Measurements from ENCODE around the gene AKIP1.

Gene AKIP1

GRCh38 chr11:8926236-8926635, 15.2 kb downstream of the AKIP1 start:
- Histone ChIP-seq H3K27me3 (no peaks in the 10 kb centered on the region), H3K9me3 (no peaks in the 10 kb centered on the region), H3K4me3 (ENCODE audit: low read depth, low read length) (no peak overlapping the region), H3K4me1 (no peaks in the 10 kb centered on the region), H3K36me3 (no peaks in the 10 kb centered on the region)
- no peak for DNase-seq
- no peak for TF ChIP-seq CTCF (IDR thresholded peaks at IDR 0.05; ENCODE audit: low read depth, low read length)

GRCh38 chr11:8927233-8927632, 16.2 kb downstream of the AKIP1 start:
- no peak for DNase-seq
- no peak for TF ChIP-seq CTCF (IDR thresholded peaks at IDR 0.05; ENCODE audit: low read depth, low read length)
- Histone ChIP-seq H3K4me1 (no peaks in the 10 kb centered on the region), H3K27me3 (no peaks in the 10 kb centered on the region), H3K36me3 (no peaks in the 10 kb centered on the region), H3K9me3 (no peaks in the 10 kb centered on the region), H3K4me3 (ENCODE audit: low read depth, low read length) (no peak overlapping the region)

- Histone ChIP-seq H3K4me3 (ENCODE audit: low read depth, low read length) (no peak overlapping the region), H3K27me3 (no peaks in the 10 kb centered on the region), H3K9me3 (no peaks in the 10 kb centered on the region), H3K36me3 (no peaks in the 10 kb centered on the region), H3K4me1 (no peaks in the 10 kb centered on the region)
- no peak for DNase-seq
- TF ChIP-seq CTCF (IDR thresholded peaks at IDR 0.05; ENCODE audit: low read depth, low read length) = no peak
Measured at GRCh38 chr11:8928205-8928604, 17.2 kb downstream of the AKIP1 start.

- TF ChIP-seq CTCF (IDR thresholded peaks at IDR 0.05; ENCODE audit: low read depth, low read length) = no peak
- Histone ChIP-seq H3K36me3 (no peaks in the 10 kb centered on the region), H3K4me1 (no peaks in the 10 kb centered on the region), H3K4me3 (ENCODE audit: low read depth, low read length) (no peak overlapping the region), H3K9me3 (no peaks in the 10 kb centered on the region), H3K27me3 (no peaks in the 10 kb centered on the region)
- no peak for DNase-seq
Measured at GRCh38 chr11:8928981-8929615, 18.1 kb downstream of the AKIP1 start.

GRCh38 chr11:8930456-8931175, 19.6 kb downstream of the AKIP1 start:
- Histone ChIP-seq H3K9me3 (no peaks in the 10 kb centered on the region), H3K4me1 (no peaks in the 10 kb centered on the region), H3K27me3 (no peaks in the 10 kb centered on the region), H3K36me3 (no peaks in the 10 kb centered on the region), H3K4me3 (ENCODE audit: low read depth, low read length) (no peak overlapping the region)
- DNase-seq = no peak
- no peak for TF ChIP-seq CTCF (IDR thresholded peaks at IDR 0.05; ENCODE audit: low read depth, low read length)

GRCh38 chr11:8932564-8933180, 21.7 kb downstream of the AKIP1 start, which contains the start of gene C11orf16:
C11orf16 (minus strand) TSS chr11:8932947; CDS start chr11:8932308, 639 bp downstream.
- TF ChIP-seq CTCF (IDR thresholded peaks at IDR 0.05; ENCODE audit: low read depth, low read length) = no peak

More at GRCh38 chr11:8932564-8933180, 21.7 kb downstream of the AKIP1 start, which contains the start of gene C11orf16:
- no peak within 1 kb of the TSS for H3K4me3 ChIP-seq (ENCODE audit: low read depth, low read length)
- no peaks in the 10 kb centered on the region for H3K27me3 ChIP-seq
- no peaks in the 10 kb centered on the region for H3K4me1 ChIP-seq
- H3K9me3 ChIP-seq = no peaks in the 10 kb centered on the region
- DNase-seq = no peak
- H3K36me3 ChIP-seq = no peaks in the 10 kb centered on the region
